ENCODE measurements around the gene PHYHIPL. TPM values are rescaled to one million over a fixed set of nuclear protein-coding genes. Genes with fewer than 3 reads are reported as not detected.

Gene PHYHIPL
- total and polyA plus RNA-seq, 2 of the 4 experiments (the other 2 are of a cell fraction) = not detected

DNA sequence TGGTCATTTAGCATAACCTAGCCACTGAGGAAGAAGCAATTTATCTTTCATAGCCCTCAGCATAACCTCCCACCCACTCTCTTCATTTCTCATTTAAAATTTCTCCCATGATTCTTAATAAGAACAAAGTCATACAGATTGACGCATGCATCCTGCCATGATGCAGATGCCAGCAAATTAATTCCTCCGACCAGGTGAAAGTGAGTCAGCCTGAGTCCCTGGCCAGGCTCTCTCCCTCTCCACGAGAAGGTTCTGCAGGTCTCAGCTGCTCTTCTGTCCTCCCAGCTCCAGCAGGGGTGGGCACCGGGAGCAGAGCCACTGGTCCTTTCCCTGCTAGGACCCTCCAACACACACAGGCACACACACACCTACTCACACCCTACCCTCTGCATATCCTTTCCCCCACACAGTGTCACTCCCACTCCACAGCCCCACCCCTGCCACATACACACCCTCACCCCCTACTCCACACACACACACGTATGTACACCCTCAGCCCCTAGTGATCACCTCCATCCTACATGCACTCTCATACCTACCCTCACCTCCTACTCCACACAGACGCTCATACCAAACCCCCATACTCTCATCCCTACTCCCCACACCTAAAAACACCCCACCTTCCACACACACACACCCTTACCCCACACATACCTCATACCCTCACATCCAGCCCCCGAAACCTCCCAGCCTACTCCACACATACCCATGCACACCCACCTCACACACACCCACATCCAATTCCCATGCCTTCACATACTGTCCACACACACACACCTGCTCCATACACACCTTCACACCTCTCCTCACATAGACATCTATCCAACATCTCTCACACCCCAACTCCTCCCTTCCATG, 107.9 kb downstream of the PHYHIPL start:
- H3K9me3 ChIP-seq (ENCODE audit: control insufficient read depth, insufficient read depth, low read length) = no peaks in the 10 kb centered on the region
- ATAC-seq (ENCODE audit: low read depth) (no peak), DNase-seq (no peak)
- no peaks in the 10 kb centered on the region for H3K79me1 ChIP-seq (ENCODE audit: low read depth in 1 of 2, low read length in 2 of 2)
- no peak overlapping the region for H3K4ac ChIP-seq (ENCODE audit: low read depth, low read length)
- no TSS peak for BruUV-seq (replicated peaks)
- no peak overlapping the region for H2BK20ac ChIP-seq (ENCODE audit: low read depth, low read length)
- H3K18ac ChIP-seq (ENCODE audit: low read depth, low read length) = no peak overlapping the region
- no peak overlapping the region for H2AK9ac ChIP-seq (replicated peaks; ENCODE audit: low read depth, low read length, poor library complexity)
- no peak overlapping the region for H3K56ac ChIP-seq (ENCODE audit: extremely low read depth, insufficient read depth, low read length)
- H2AFZ ChIP-seq (replicated peaks; ENCODE audit: low read length, poor library complexity) = no peak overlapping the region
- TF ChIP-seq RCOR1 (IDR thresholded peaks at IDR 0.05; ENCODE audit: insufficient replicate concordance, low read length) = no peak
- TF ChIP-seq FOS (IDR thresholded peaks at IDR 0.05; ENCODE audit: low read depth, low read length) = no peak
- TF ChIP-seq SMC3 (IDR thresholded peaks at IDR 0.05; ENCODE audit: low read depth, low read length) = no peak
- TF ChIP-seq NFE2L2 (IDR thresholded peaks at IDR 0.05; ENCODE audit: low read depth, low read length) = no peak
- no peak for TF ChIP-seq CTCF (conservative IDR thresholded peaks at IDR 0.05; ENCODE audit: low read depth, low read length)
- no peak for TF ChIP-seq CHD1 (IDR thresholded peaks at IDR 0.05; ENCODE audit: low read depth, low read length)
- TF ChIP-seq BHLHE40 (IDR thresholded peaks at IDR 0.05; ENCODE audit: low read depth, low read length) = no peak
- no peak for TF ChIP-seq USF2 (IDR thresholded peaks at IDR 0.05; ENCODE audit: low read depth, low read length)
- no peak for TF ChIP-seq RFX5 (IDR thresholded peaks at IDR 0.05; ENCODE audit: low read depth, low read length)
- no peak for TF ChIP-seq CEBPB (IDR thresholded peaks at IDR 0.05; ENCODE audit: low read depth, low read length)
- TF ChIP-seq, protein P1, sequence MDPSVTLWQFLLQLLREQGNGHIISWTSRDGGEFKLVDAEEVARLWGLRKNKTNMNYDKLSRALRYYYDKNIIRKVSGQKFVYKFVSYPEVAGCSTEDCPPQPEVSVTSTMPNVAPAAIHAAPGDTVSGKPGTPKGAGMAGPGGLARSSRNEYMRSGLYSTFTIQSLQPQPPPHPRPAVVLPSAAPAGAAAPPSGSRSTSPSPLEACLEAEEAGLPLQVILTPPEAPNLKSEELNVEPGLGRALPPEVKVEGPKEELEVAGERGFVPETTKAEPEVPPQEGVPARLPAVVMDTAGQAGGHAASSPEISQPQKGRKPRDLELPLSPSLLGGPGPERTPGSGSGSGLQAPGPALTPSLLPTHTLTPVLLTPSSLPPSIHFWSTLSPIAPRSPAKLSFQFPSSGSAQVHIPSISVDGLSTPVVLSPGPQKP (IDR thresholded peaks at IDR 0.05; ENCODE audit: borderline replicate concordance, low read depth, low read length) = no peak
- TF ChIP-seq POLR2A (IDR thresholded peaks at IDR 0.05; ENCODE audit: low read depth, low read length) = no peak
- TF ChIP-seq MXI1 (IDR thresholded peaks at IDR 0.05; ENCODE audit: borderline replicate concordance, low read depth, low read length) = no peak
- no peak for TF ChIP-seq MAZ (IDR thresholded peaks at IDR 0.05; ENCODE audit: borderline replicate concordance, low read depth, low read length)
- TF ChIP-seq MAFK (IDR thresholded peaks at IDR 0.05; ENCODE audit: low read depth, low read length) = no peak
- TF ChIP-seq RAD21 (IDR thresholded peaks at IDR 0.05; ENCODE audit: low read length) = no peak
- no peak overlapping the region for H4K8ac ChIP-seq (ENCODE audit: low read depth in 2 of 2, low read length in 2 of 2)
- no peak overlapping the region for H3K27ac ChIP-seq (ENCODE audit: insufficient read depth, low read length)
- H4K5ac ChIP-seq (ENCODE audit: low read depth, low read length) = no peak overlapping the region
- no peak overlapping the region for H3K4me3 ChIP-seq (ENCODE audit: insufficient read depth, low read depth, low read length)
- no peaks in the 10 kb centered on the region for H3K4me1 ChIP-seq (ENCODE audit: control insufficient read depth, insufficient read depth, low read length)
- WGBS, 2 experiments (ENCODE audit: extremely low coverage in 2 of 2, insufficient read length in 1 of 2) = 70 to 100% methylated on average over 1 to 4 of the region's 7 CpGs
- intact Hi-C loops (cut with micrococcal nuclease) = no loop called here
- no peak overlapping the region for H2BK5ac ChIP-seq (ENCODE audit: low read depth, low read length, poor library complexity, severe bottlenecking)
- H4K91ac ChIP-seq (ENCODE audit: insufficient read depth, low read depth, low read length) = no peak overlapping the region
- H3K4me2 ChIP-seq (ENCODE audit: low read depth, low read length) = no peak overlapping the region
- no peaks in the 10 kb centered on the region for H3K27me3 ChIP-seq (ENCODE audit: control insufficient read depth, insufficient read depth, low read length)
- ChIA-PET CTCF (no interaction called here), POLR2A (ENCODE audit: unreplicated experiment) (no interaction called here)
- no peak overlapping the region for H2AK5ac ChIP-seq (ENCODE audit: low read depth, low read length)
- H3K9ac ChIP-seq (ENCODE audit: low read depth, low read length) = no peak overlapping the region
- no peaks in the 10 kb centered on the region for H3K9me1 ChIP-seq (ENCODE audit: insufficient read depth, low read length)
- no peak overlapping the region for H2BK120ac ChIP-seq (ENCODE audit: low read depth, low read length)
- in situ Hi-C loops (cut with MboI; ENCODE audit: low sequenced_read_pairs) = no loop called here
- H3K23ac ChIP-seq (ENCODE audit: low read depth, low read length) = no peak overlapping the region
- H3K36me3 ChIP-seq (ENCODE audit: control insufficient read depth, insufficient read depth, low read length) = no peaks in the 10 kb centered on the region
- H3K14ac ChIP-seq (replicated peaks; ENCODE audit: low read depth, low read length) = no peak overlapping the region; the same call in 1 of the 2 replicates
- dilution Hi-C loops (cut with HindIII; ENCODE audit: low sequenced_read_pairs, unreplicated experiment) = no loop called here
- H2BK15ac ChIP-seq (ENCODE audit: low read depth, low read length) = no peak overlapping the region
- H4K20me1 ChIP-seq (ENCODE audit: insufficient read depth, low read length) = no peaks in the 10 kb centered on the region
